H1 (cell line): ENCODE results near the gene PPARD. TPM values are rescaled to one million over a fixed set of nuclear protein-coding genes. Genes with fewer than 3 reads are reported as not detected.

Experiments used
- CTCF ChIA-PET: fragments of 300-600 bp; sonication (Branson Sonifier 250); formaldehyde crosslinking; loops from one replicate; lab custom pipeline; 2021; ENCODE audit not compliant: partially characterized antibody; lab: Charles Lee
- POLR2A ChIA-PET: fragments of 300-600 bp; sonication (Branson Sonifier 250); formaldehyde crosslinking; loops from one replicate; lab custom pipeline; 2021; ENCODE audit warnings: inconsistent platforms; ENCODE audit not compliant: partially characterized antibody; lab: Charles Lee
- DNase-seq, 2 experiments: peaks; one replicate each; pipeline versions ENCODE4 v3.0.0 to v3.0.0-alpha.2; 2010 to 2022; ENCODE audit warnings: low spot score in 2 of 2, low read depth in 1 of 2, mixed read lengths in 1 of 2
- FAIRE-seq: peaks from 2 replicates; lab custom pipeline; 2011; peaks lifted over from hg19 to GRCh38; lab: Jason Lieb, UNC
- H2AFZ ChIP-seq: 2 replicates; pipeline ENCODE4 v1.8.1; 2012; ENCODE audit warnings: low read length, inconsistent platforms
- H2AK5ac ChIP-seq: 2 replicates; pipeline ENCODE4 v1.6.1; 2013; ENCODE audit warnings: low read depth, low read length
- H2BK120ac ChIP-seq: replicated peaks from 2 replicates; pipeline ENCODE3; 2013; ENCODE audit warnings: low read depth, low read length, inconsistent platforms
- H2BK12ac ChIP-seq: 2 replicates; pipeline ENCODE4 v1.6.1; 2013; ENCODE audit warnings: low read depth, low read length
- H2BK15ac ChIP-seq: 2 replicates; pipeline ENCODE4 v1.6.1; 2013; ENCODE audit warnings: low read length
- H2BK20ac ChIP-seq: 2 replicates; pipeline ENCODE4 v1.6.1; 2013; ENCODE audit warnings: low read length
- H2BK5ac ChIP-seq: 2 replicates; pipeline ENCODE4 v1.6.1; 2013; ENCODE audit warnings: low read depth, low read length
- H3K14ac ChIP-seq: 2 replicates; pipeline ENCODE4 v1.6.1; 2013; ENCODE audit warnings: inconsistent platforms; ENCODE audit not compliant: insufficient read length
- H3K18ac ChIP-seq: 2 replicates; pipeline ENCODE4 v1.6.1; 2013; ENCODE audit warnings: low read length; ENCODE audit errors: extremely low read depth
- H3K23ac ChIP-seq: 2 replicates; pipeline ENCODE4 v1.6.1; 2013; ENCODE audit warnings: inconsistent platforms; ENCODE audit not compliant: insufficient read length
- H3K23me2 ChIP-seq: 2 replicates; pipeline ENCODE4 v1.6.1; 2013; ENCODE audit warnings: low read depth, low read length
- H3K27ac ChIP-seq: 2 replicates; pipeline ENCODE4 v1.6.1; 2011; ENCODE audit warnings: low read depth, low read length, inconsistent platforms
- H3K27me3 ChIP-seq, 4 experiments: replicated peaks in 1 of 4; 1 replicate in 1 of 4; 2 replicates in 3 of 4; pipeline versions ENCODE4 v1.6.1 to v1.8.1; 2011 to 2013; ENCODE audit warnings: low read length in 3 of 4, mild to moderate bottlenecking in 3 of 4, inconsistent platforms in 2 of 4, mixed read lengths in 2 of 4, moderate library complexity in 1 of 4; ENCODE audit not compliant: control insufficient read depth in 3 of 4, insufficient read depth in 3 of 4; ENCODE audit errors: extremely low read depth in 1 of 4
- H3K36me3 ChIP-seq, 4 experiments: 2 replicates each; pipeline versions ENCODE4 v1.6.1 to v1.8.1; 2011 to 2013; ENCODE audit warnings: mild to moderate bottlenecking in 4 of 4, low read length in 3 of 4, moderate library complexity in 2 of 4, control low read depth in 1 of 4, inconsistent platforms in 1 of 4; ENCODE audit not compliant: insufficient read depth in 4 of 4, control insufficient read depth in 2 of 4
- H3K4ac ChIP-seq: replicated peaks from 2 replicates; pipeline ENCODE3; 2013; ENCODE audit warnings: low read length, low read depth, mixed read lengths, inconsistent platforms; ENCODE audit not compliant: insufficient read length
- H3K4me1 ChIP-seq, 4 experiments: replicated peaks in 1 of 4; 1 replicate in 1 of 4; 2 replicates in 3 of 4; pipeline versions ENCODE4 v1.6.1 to v1.8.1; 2011 to 2013; ENCODE audit warnings: low read length in 3 of 4, inconsistent platforms in 2 of 4, mixed read lengths in 1 of 4; ENCODE audit not compliant: insufficient read depth in 4 of 4, control insufficient read depth in 3 of 4
- H3K4me2 ChIP-seq, 2 experiments: 2 replicates each; pipeline versions ENCODE4 v1.6.1 to v1.8.1; 2011 to 2013; ENCODE audit warnings: low read depth in 2 of 2, low read length in 2 of 2, control low read depth in 1 of 2, inconsistent platforms in 1 of 2, mild to moderate bottlenecking in 1 of 2; ENCODE audit not compliant: insufficient read depth in 1 of 2
- H3K4me3 ChIP-seq, 4 experiments: fragments of 200-600, 300-600 bp in 1 of 4; sonication (generic), shearing (Covaris generic), sonication (Bioruptor Twin) in 1 of 4; 2 replicates each; pipeline versions ENCODE4 v1.5.1 to v1.8.1; 2011 to 2016; ENCODE audit warnings: low read length in 4 of 4, low read depth in 3 of 4, control low read depth in 2 of 4, inconsistent platforms in 2 of 4, mild to moderate bottlenecking in 2 of 4, mixed read lengths in 1 of 4, moderate library complexity in 1 of 4; ENCODE audit not compliant: insufficient read depth in 2 of 4; ENCODE audit errors: extremely low read depth in 1 of 4
- H3K56ac ChIP-seq: replicated peaks from 2 replicates; pipeline ENCODE3; 2013; ENCODE audit warnings: low read depth, mild to moderate bottlenecking, mixed read lengths, low read length, inconsistent platforms; ENCODE audit not compliant: insufficient read length
- H3K79me1 ChIP-seq: 2 replicates; pipeline ENCODE4 v1.6.1; 2013; ENCODE audit warnings: low read depth, low read length, control low read depth
- H3K79me2 ChIP-seq, 2 experiments: 2 replicates each; pipeline versions ENCODE4 v1.6.1 to v1.8.1; 2012 to 2013; ENCODE audit warnings: low read length in 2 of 2, mild to moderate bottlenecking in 2 of 2, inconsistent platforms in 1 of 2; ENCODE audit not compliant: insufficient read depth in 2 of 2, control insufficient read depth in 1 of 2
- H3K9ac ChIP-seq, 4 experiments: replicated peaks in 1 of 4; 1 replicate in 1 of 4; 2 replicates in 3 of 4; pipeline versions ENCODE4 v1.6.1 to v1.8.1; 2011 to 2013; ENCODE audit warnings: low read depth in 3 of 4, low read length in 3 of 4, control low read depth in 2 of 4, mild to moderate bottlenecking in 2 of 4, moderate library complexity in 2 of 4, inconsistent platforms in 1 of 4; ENCODE audit errors: extremely low read depth in 1 of 4
- H3K9me3 ChIP-seq, 2 experiments: 2 replicates each; pipeline versions ENCODE4 v1.6.1 to v1.8.1; 2012 to 2013; ENCODE audit warnings: mild to moderate bottlenecking in 2 of 2, moderate library complexity in 2 of 2, control low read depth in 1 of 2, inconsistent platforms in 1 of 2, low read depth in 1 of 2, low read length in 1 of 2, mixed read lengths in 1 of 2; ENCODE audit not compliant: insufficient read depth in 2 of 2
- H4K20me1 ChIP-seq, 2 experiments: replicated peaks in 1 of 2; 2 replicates each; pipeline versions ENCODE3 to v1.8.1; 2011 to 2013; ENCODE audit warnings: inconsistent platforms in 2 of 2, low read length in 2 of 2, mild to moderate bottlenecking in 1 of 2; ENCODE audit not compliant: insufficient read depth in 2 of 2, control insufficient read depth in 1 of 2
- H4K5ac ChIP-seq: 2 replicates; pipeline ENCODE4 v1.6.1; 2013; ENCODE audit warnings: low read length, low read depth, mixed read lengths, inconsistent platforms; ENCODE audit not compliant: insufficient read length
- H4K8ac ChIP-seq: 2 replicates; pipeline ENCODE4 v1.8.0; 2013; ENCODE audit warnings: mild to moderate bottlenecking, moderate library complexity, low read length, inconsistent platforms; ENCODE audit not compliant: insufficient read depth; ENCODE audit errors: extremely low read depth
- H4K91ac ChIP-seq: replicated peaks from 2 replicates; pipeline ENCODE3; 2013; ENCODE audit warnings: low read length, mixed read lengths, inconsistent platforms; ENCODE audit not compliant: insufficient read length
- ATF3 ChIP-seq: IDR thresholded peaks from 2 replicates; pipeline ENCODE4 v1.6.1; 2011; ENCODE audit warnings: low read depth, mild to moderate bottlenecking, low read length; ENCODE audit not compliant: insufficient read depth
- BACH1 ChIP-seq: IDR thresholded peaks from 2 replicates; pipeline ENCODE4 v1.6.1; 2012; ENCODE audit warnings: low read length, improper control_type of control experiment
- GABPA ChIP-seq: IDR thresholded peaks from 2 replicates; pipeline ENCODE4 v1.6.1; 2011; ENCODE audit warnings: mild to moderate bottlenecking, low read length, moderate library complexity, borderline replicate concordance; ENCODE audit not compliant: insufficient read depth
- JUND ChIP-seq: IDR thresholded peaks from 2 replicates; pipeline ENCODE4 v1.6.1; 2011; ENCODE audit warnings: mild to moderate bottlenecking, improper control_type of control experiment, low read length
- RNF2 ChIP-seq: fragments of 200-900, 300-1000 bp; sonication (generic); IDR thresholded peaks from 2 replicates; pipeline ENCODE4 v1.7.1; 2016; ENCODE audit warnings: borderline replicate concordance, low read depth, mild to moderate bottlenecking, antibody characterized with exemption, low read length; ENCODE audit not compliant: poor library complexity, severe bottlenecking; ENCODE audit errors: missing control alignments
- SRF ChIP-seq: IDR thresholded peaks from 2 replicates; pipeline ENCODE4 v1.6.1; 2011; ENCODE audit warnings: mild to moderate bottlenecking, low read depth, low read length, moderate library complexity
- WGBS, 2 experiments: shearing (Covaris generic) in 1 of 2; methylation state at CpG; one replicate each; pipeline versions ENCODE4 v1.1.6 to v1.1.7; 2013 to 2015; ENCODE audit warnings: low lambda C conversion rate in 2 of 2, mixed read lengths in 2 of 2, inconsistent platforms in 1 of 2, low coverage in 1 of 2, missing lambda C conversion rate in 1 of 2; ENCODE audit not compliant: insufficient replicate concordance in 2 of 2, insufficient coverage in 1 of 2, insufficient read length in 1 of 2; ENCODE audit errors: extremely low coverage in 1 of 2, missing lambda C conversion rate in 1 of 2; 5-methylcytosine and 5-hydroxymethylcytosine counted together
- polyA plus RNA-seq, 7 experiments: library from polyadenylated mRNA; depleted of rRNA in 3 of 7; stranded (reverse) in 5 of 7; unstranded in 2 of 7; fragments of >200 nt in 5 of 7; fragments of 200-250 nt in 2 of 7; gene quantifications; 1 replicate in 5 of 7; 2 replicates in 1 of 7; 4 replicates in 1 of 7; pipeline versions ENCODE4 v1.2.1 to v1.2.3, GENCODE V29; 2011 to 2013; ENCODE audit warnings: missing spikeins in 2 of 7, mixed read lengths in 2 of 7
- total RNA-seq: library from RNA; stranded (reverse); fragmentation: NEBNext Ultra II Directional; extraction: Animal tissue kit (Norgen Biotek cat#: 25700); gene quantifications from 2 replicates; pipeline ENCODE4 v1.2.1, GENCODE V29; 2021

PPARD gene
- total and polyA plus RNA-seq, 2 of the 8 experiments (the other 6 are each of a cell fraction or from before 2014, with no cell fraction given) = 14.6 to 14.9 TPM

GRCh38 chr6:35296931-35297600 is 45.3 kb upstream of the PPARD start:
- no peak for FAIRE-seq
- WGBS, 2 experiments = 89% methylated on average over 6 of the region's 6 CpGs; no CpG with 5 or more reads in 1 of the 2 experiments
- Histone ChIP-seq H2BK120ac (no peak overlapping the region), H3K14ac (no peak overlapping the region), H3K9me3 (no peaks in the 10 kb centered on the region), H4K8ac (peak overlapping the region; percentile 75; the same call in 1 of the 2 replicates), H3K56ac (no peak overlapping the region), H3K36me3 (peaks cover 0 to 2% (median 2%) of the 10 kb centered on the region in 4 experiments; a peak in 3 of 8 replicates), H2BK20ac (no peak overlapping the region), H4K5ac (no peak overlapping the region), H3K4me2 (no peak overlapping the region), H3K18ac (peak overlapping the region; percentile 51; the same call in 1 of the 2 replicates), H3K23me2 (no peaks in the 10 kb centered on the region; the same call in 1 of the 2 replicates), H3K9ac (no peak overlapping the region), H4K91ac (peak overlapping the region; percentile 18), H2BK12ac (peak overlapping the region; percentile 70; the same call in 1 of the 2 replicates), H3K4me3 (no peak overlapping the region), H3K79me1 (no peaks in the 10 kb centered on the region; the same call in 1 of the 2 replicates), H3K4ac (no peak overlapping the region), H3K23ac (no peak overlapping the region), H3K4me1 (peaks cover 0 to 10% (median 7%) of the 10 kb centered on the region in 4 experiments; a peak in 6 of 7 replicates), H2AFZ (no peak overlapping the region; the same call in 1 of the 2 replicates), H2AK5ac (peak overlapping the region; percentile 57), H3K27me3 (no peaks in the 10 kb centered on the region), H2BK5ac (no peak overlapping the region), H4K20me1 (no peaks in the 10 kb centered on the region), H2BK15ac (peak overlapping the region; percentile 62; the same call in 1 of the 2 replicates), H3K79me2 (no peaks in the 10 kb centered on the region), H3K27ac (no peak overlapping the region)
- ChIA-PET CTCF (interaction anchor here (0.7 to 20.6 kb wide), 26 partner anchors 8 to 416 kb away, joined by 3 to 358 read pairs (median 5); partner anchors contain the start of genes FANCE, PPARD and RPL10A), POLR2A (interaction anchor here (0.6 to 6.5 kb wide), 9 partner anchors 10 to 176 kb away, joined by 3 to 40 read pairs (median 5); partner anchors contain the start of genes PPARD, RPL10A and ZNF76)
- DNase-seq = no peak
- TF ChIP-seq RNF2 (no peak), GABPA (no peak), JUND (no peak), BACH1 (no peak), SRF (no peak), ATF3 (no peak)
